HG02884 (cell line): ENCODE results near the gene DRC3.
"Not testable (repeated sequence)": the region's sequence is repeated elsewhere in the genome, so short reads cannot be mapped to it uniquely, and the experiment has no call there.

ENCODE experiments used
- ATAC-seq: cut with Tn5 transposase; IDR thresholded peaks from one replicate; pipeline ENCODE4 v1.9.1; 2021; ENCODE audit warnings: mild to moderate bottlenecking, moderate library complexity; ENCODE audit not compliant: unreplicated experiment

DRC3 gene

GRCh38 chr17:17989618-17990017 lies 17.0 kb downstream of the DRC3 start:
- ATAC-seq: no peak

GRCh38 chr17:17990282-17990681 lies 17.6 kb downstream of the DRC3 start:
- no peak for ATAC-seq

GRCh38 chr17:17993366-17993765 lies 20.7 kb downstream of the DRC3 start:
- ATAC-seq: no peak

GRCh38 chr17:17993852-17994251 lies 21.2 kb downstream of the DRC3 start:
- no peak for ATAC-seq

GRCh38 chr17:17994271-17995069 lies 21.8 kb downstream of the DRC3 start:
- ATAC-seq: no peak

- not testable (repeated sequence) for ATAC-seq
Observed at GRCh38 chr17:17995887-17996286, 23.2 kb downstream of the DRC3 start.

GRCh38 chr17:17998934-17999333 lies 26.3 kb downstream of the DRC3 start:
- ATAC-seq: no peak

- ATAC-seq: no peak
Observed at GRCh38 chr17:17999364-18000029, 26.8 kb downstream of the DRC3 start.

GRCh38 chr17:18000030-18000408 lies 27.4 kb downstream of the DRC3 start:
- ATAC-seq: no peak

- no peak for ATAC-seq
Observed at GRCh38 chr17:18002171-18002570, 29.5 kb downstream of the DRC3 start.

GRCh38 chr17:18004345-18004744 lies 31.7 kb downstream of the DRC3 start:
- no peak for ATAC-seq

- ATAC-seq: no peak
Observed at GRCh38 chr17:18004884-18005305, 32.2 kb downstream of the DRC3 start.

GRCh38 chr17:18005496-18005895 lies 32.8 kb downstream of the DRC3 start:
- ATAC-seq: no peak

- no peak for ATAC-seq
Observed at GRCh38 chr17:18006495-18007239, 34.0 kb downstream of the DRC3 start.

- no peak for ATAC-seq
Observed at GRCh38 chr17:18008496-18009268, 36.0 kb downstream of the DRC3 start.

- ATAC-seq: no peak
Observed at GRCh38 chr17:18009609-18010420, 37.2 kb downstream of the DRC3 start.

- ATAC-seq: no peak
Observed at GRCh38 chr17:18011286-18011685, 38.6 kb downstream of the DRC3 start.

- ATAC-seq: no peak
Observed at GRCh38 chr17:18014006-18014405, 41.3 kb downstream of the DRC3 start.

GRCh38 chr17:18015593-18015992 lies 42.9 kb downstream of the DRC3 start:
- no peak for ATAC-seq

- ATAC-seq: no peak
Observed at GRCh38 chr17:18016426-18016825, 43.8 kb downstream of the DRC3 start.
